GM12892 (cell line): ENCODE data around the gene GPR173.

ENCODE experiments used
- POLR2A ChIP-seq: IDR thresholded peaks from 2 replicates; pipeline ENCODE4 v1.6.1; 2011; ENCODE audit warnings: low read depth, low read length, control low read depth
- POLR2AphosphoS5 ChIP-seq: IDR thresholded peaks from 2 replicates; pipeline ENCODE4 v1.6.1; 2011; ENCODE audit warnings: low read depth, low read length, control low read depth

DNA sequence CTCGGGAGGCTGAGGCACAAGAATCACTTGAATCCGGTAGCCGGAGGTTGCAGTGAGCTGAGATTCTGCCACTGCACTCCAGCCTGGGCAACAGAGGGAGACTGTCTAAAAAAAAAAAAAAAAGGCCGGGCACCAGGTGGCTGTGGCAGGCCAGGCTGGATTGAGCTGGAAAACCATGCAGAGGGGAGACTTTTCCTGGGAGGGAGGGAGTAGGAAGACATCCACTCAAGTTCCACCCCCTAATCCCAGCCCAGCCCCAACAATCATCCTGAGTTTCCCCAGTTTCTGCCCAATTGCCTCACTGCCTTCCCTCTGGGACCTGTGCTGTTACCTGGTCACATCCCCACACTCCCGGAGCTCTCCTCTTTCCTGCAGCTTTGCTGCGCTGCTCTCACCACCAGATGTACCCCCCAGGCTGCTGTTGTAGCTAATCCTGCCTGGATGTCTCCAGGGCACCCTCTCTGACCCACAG, 24.6 kb downstream of the GPR173 start:
- no peak for TF ChIP-seq POLR2A
- TF ChIP-seq POLR2AphosphoS5 = no peak
